Measurements from ENCODE around the gene PMEPA1.
A peak's percentile ranks its signal among the peaks of the same experiment; 100 is the strongest.

Gene PMEPA1

DNA sequence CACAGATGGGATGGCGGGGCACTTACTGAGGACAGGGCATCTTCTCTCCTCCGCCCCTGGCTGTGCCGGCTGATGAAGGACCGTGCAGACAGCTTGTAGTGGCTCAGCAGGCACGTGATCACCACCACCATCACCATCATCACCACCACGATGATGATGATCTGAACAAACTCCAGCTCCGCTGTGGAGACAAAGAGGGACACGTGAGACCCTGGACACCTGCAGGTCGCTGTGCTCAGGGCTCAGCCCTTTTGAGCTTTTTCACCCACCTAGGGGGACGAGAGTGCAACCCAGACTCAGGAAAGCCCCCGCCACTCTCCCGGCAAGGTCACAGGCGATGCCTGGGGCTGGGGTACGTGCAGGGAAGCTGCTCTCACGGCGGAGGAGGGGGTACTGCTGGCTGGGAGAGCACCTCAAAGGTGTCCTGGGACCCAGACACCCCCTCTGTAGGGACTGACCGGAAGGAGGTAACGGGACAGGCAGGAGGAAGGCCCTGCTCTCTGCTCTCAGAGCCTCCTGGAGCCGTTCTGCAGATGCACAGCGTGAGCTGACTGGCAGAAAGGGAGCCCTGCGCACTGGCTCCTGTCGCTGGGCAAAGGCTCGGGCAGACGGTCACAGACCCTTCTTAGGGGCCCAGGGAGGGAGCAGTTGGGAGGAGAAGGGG is 50.2 kb downstream of the PMEPA1 start:
- DNase-seq: peak; percentile 5

GRCh38 chr20:57658833-57659516 is 50.8 kb downstream of the PMEPA1 start:
- DNase-seq: peak; percentile 7

GRCh38 chr20:57658447-57658832 is 51.4 kb downstream of the PMEPA1 start:
- peak; percentile 5 for DNase-seq

GRCh38 chr20:57657535-57658446 is 52.0 kb downstream of the PMEPA1 start:
- peak; percentile 24 for DNase-seq

GRCh38 chr20:57656821-57657534 is 52.8 kb downstream of the PMEPA1 start:
- no peak for DNase-seq

DNA sequence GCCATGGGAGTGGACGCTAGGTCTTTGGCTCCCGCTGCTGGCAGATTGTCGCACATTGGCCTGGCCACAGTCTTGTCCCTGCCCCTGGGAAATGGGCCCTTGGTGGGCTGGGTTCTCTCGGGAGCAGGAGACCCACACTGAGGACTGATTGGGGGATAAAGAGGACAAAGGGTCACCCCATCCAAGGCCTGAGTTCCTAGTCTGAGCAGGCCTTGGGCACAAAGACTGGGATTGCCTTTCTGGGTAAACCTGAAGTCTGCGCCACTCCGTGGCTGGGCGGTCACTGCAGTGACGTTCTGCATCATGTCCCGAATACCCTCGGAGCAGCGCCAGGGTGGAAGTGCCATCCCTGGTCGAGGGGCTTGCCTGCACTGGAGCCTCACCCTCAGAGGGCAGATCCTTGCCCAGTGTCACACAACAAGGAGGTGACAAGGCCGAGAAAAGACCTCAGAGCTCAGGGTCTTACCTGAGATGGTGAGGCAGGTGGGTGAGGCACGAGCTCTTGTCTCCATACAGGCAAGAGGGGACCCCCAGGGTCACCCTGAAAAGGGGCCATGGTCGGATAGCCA is 53.5 kb downstream of the PMEPA1 start:
- no peak for DNase-seq

DNA sequence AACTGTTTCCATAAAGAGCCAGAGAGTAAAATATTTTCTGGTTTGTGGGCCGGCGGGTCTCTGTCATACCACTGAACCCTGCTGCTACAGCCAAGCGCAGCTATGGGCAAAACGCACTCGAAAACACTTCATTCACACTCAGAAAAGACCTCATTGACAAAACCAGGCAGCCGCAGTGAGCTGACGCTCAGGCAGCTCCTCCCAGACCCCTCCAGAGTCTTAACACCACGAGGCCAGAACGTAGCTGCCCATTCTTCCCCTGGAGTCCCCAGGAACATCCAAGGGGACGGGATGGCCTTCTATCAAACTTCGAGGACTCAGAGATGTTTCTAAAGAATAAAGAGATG is 54.0 kb downstream of the PMEPA1 start:
- no peak for DNase-seq

DNA sequence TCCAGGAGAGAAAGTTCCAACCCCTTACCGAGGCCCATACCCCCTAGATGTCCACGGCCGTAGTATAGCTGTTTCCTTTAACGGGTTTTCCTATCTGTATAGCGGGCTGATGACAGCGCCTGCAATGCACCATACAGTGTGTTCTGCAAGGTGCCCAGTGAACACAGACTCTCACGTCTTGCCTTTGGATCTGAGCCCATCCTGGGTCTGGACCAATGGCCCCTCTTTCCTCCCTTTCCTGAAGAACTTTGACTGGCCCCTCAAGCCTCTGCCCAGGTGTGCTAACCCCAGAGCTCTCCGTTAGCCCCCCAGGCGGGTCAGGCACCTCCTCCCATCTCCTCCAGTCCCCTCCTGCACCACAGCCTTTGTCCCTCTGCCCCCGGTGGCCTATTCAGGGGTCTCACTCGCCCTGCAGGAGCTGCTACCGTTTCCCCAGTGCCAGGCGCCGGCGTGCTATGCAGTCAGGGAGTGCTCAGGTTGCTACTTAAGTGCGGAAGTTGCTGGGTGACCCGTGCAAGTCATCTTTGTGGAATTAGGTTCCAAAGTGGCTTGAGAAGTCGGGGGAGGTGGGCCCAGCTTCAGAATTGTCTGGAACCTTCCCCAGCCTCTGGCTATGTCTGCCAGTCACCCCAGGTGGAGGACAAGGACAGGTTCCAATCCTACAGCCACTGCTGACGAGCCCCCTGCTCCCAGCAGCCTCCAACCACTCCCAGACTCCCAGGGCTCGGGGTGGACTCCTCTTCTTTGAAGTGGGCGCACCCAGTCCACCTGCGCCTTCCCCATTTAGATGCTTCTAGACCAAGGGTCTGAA is 54.6 kb downstream of the PMEPA1 start:
- DNase-seq: no peak

DNA sequence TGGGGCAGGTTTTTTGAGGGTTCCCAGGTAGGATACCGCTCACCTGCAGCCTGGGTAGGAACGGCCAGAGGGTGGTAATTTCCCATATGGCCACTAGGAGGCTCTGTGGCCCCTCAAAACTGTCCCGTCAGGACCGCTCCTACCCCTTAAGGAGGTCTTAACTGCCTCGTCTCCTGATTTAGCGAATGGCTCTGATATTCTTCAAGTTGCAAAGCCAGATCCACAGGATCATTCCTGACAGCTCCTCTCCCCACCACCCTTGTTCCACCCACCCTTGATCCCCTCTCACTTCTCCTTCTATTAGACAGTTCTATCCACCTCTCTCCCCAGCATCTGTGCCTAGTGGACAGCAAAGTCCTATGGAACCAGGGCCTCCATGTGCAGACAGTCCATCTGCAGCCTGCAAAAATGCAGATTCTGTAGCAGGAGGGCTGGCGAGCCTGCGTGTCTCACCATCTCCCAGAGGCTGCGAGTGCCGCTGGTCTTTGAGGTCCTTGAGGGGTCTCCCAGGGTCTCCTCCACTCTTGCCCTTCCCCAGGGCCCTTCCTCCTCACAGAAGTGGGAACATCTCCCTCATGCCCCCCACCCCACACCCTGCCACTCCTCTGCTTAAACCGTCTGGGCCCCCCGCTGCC is 55.3 kb downstream of the PMEPA1 start:
- peak; percentile 47 for DNase-seq

DNA sequence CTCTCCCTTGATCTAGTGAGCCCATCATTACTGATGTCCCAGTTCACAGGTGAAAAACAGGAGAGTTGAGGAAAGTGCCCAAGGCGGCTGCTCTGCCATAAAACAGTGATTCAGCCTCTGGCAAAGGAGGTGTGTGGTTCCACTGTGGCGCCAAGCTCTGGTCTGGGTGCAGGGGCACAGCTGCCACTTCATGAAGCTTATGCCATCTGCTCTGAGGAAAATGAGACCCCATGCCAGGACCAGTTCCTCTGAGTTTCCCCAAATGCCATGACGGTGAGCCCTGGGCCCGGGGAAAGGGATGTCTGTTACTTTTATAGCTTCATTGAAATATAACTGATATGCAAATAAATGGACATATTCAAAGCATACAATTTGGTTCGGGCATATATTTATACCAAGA is 55.9 kb downstream of the PMEPA1 start:
- DNase-seq: no peak

DNA sequence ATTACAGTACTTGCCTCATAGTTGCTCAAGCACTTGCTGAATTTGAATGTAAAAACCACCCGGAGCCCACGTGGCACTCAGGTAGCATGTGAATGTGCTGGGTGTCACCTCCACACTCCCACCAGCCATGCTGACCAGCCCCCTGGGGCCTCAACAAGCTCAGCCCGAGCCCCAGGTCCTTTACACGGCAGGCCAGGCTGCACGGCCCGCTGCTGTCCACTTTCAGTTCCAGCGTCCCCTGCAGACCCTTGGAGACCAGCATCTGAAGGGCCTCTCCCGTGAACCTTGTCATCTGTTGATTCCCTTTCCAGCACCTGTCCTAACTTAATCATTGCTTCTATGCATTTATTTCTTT is 56.3 kb downstream of the PMEPA1 start:
- no peak for DNase-seq

GRCh38 chr20:57652606-57653545 is 56.9 kb downstream of the PMEPA1 start:
- DNase-seq: no peak

DNA sequence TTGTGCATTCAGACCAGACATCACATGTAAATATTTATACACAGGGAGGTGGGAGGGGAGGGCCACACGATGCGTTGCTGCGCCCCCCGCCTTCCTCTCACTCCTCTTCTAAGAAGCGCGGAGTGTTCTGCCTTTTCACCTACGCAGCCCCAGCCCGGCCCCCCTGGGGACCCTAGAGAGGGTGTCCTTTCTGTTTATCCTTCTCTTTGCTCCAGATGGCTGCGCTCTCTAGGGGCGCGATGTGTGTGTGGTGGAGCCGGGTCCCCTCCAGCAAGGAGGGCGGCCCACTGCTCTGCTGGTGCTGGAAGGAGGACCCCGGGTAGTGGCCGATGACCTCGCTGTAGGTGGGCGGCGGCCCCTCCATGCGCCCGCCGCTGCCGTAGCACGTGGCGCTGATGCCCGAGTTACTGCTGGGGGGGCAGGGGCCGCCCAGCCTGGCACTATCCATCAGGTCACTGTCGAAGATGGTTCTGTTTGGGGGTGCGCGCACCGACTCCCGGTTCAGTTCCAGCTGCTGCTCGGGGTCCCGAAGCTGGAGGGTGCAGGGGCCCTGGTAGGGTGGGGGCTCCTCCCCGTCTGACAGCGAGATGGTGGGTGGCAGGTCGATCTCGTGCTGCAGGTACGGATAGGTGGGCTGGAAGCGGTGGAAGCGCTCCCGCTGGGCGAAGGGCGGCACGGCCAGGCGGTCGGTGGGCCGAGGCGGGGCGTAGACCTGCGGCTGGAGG is 57.8 kb downstream of the PMEPA1 start:
- no peak for DNase-seq

- no peak for DNase-seq
Measured at GRCh38 chr20:57650756-57651483, 58.9 kb downstream of the PMEPA1 start.

DNA sequence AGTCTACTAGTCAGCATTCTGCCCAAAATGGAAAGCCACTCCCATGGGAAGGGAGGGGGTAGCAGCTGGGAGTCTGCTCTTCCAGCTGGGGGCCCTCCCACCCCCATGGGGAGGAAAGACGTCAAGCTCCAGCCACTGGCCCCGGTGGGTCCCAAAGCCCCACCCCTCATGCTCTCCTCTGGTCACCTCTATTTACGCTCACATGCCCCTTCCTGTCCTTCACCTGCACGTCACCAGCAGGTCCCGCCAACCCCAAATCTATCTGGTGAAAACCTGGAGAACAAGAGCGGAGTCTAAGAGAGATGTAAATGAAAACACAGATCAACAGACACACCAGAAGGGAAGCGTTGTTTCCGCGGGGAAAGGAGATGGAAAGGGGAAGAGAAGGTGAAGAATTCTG is 59.5 kb downstream of the PMEPA1 start:
- no peak for DNase-seq

DNA sequence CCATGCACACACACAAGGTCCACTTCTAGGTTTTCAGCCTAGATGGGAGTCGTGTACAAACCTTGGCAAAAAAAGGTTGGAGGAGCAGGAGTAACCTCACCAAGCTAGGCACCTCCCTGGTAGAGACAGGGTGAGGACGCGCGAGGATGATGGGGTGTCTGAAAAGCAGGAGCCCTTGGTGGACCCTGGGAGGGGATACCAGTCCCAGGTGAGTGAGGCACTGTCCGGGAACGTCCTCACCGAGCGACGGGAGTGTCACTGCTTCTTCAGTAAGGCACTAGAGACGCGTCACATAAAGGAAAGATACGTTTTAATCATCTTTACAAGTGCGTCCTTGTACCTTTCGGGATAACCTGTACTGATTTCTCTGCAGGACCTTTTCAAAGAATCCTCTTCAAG is 60.2 kb downstream of the PMEPA1 start:
- DNase-seq: no peak

DNA sequence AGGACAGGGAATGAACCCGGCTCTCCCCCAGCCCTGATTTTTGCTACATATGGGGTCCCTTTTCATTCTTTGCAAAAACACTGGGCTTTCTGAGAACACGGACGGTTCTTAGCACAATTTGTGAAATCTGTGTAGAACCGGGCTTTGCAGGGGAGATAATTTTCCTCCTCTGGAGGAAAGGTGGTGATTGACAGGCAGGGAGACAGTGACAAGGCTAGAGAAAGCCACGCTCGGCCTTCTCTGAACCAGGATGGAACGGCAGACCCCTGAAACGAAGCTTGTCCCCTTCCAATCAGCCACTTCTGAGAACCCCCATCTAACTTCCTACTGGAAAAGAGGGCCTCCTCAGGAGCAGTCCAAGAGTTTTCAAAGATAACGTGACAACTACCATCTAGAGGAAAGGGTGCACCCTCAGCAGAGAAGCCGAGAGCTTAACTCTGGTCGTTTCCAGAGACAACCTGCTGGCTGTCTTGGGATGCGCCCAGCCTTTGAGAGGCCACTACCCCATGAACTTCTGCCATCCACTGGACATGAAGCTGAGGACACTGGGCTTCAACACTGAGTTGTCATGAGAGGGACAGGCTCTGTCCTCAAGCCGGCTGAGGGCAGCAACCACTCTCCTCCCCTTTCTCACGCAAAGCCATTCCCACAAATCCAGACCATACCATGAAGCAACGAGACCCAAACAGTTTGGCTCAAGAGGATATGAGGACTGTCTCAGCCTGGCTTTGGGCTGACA is 60.8 kb downstream of the PMEPA1 start:
- DNase-seq: no peak

All from activated CD4-positive, alpha-beta T cell treated with anti-CD3 and anti-CD28 coated beads for 1 hour (primary cell).